ENCODE data around the gene GALT.
A peak's percentile ranks its signal among the peaks of the same experiment; 100 is the strongest.

Gene GALT

GRCh38 chr9:34629491-34629808, 17.0 kb upstream of the GALT start:
- no peak for TF ChIP-seq CTCF (IDR thresholded peaks at IDR 0.05; ENCODE audit: insufficient read depth, low read length, poor library complexity, severe bottlenecking)
- Histone ChIP-seq H3K27me3 (replicated peaks; ENCODE audit: control insufficient read depth, insufficient read depth, low read length) (peaks cover 6% of the 10 kb centered on the region; the same call in 1 of the 2 replicates), H3K4me3 (replicated peaks; ENCODE audit: low read depth, low read length) (no peak overlapping the region; the same call in 1 of the 2 replicates), H3K36me3 (ENCODE audit: control insufficient read depth, insufficient read depth, low read length) (no peaks in the 10 kb centered on the region)
- no peak for DNase-seq (ENCODE audit: extremely low read depth, insufficient read length)

- Histone ChIP-seq H3K4me3 (replicated peaks; ENCODE audit: low read depth, low read length) (no peak overlapping the region), H3K36me3 (ENCODE audit: control insufficient read depth, insufficient read depth, low read length) (no peaks in the 10 kb centered on the region; the same call in 1 of the 2 replicates), H3K27me3 (replicated peaks; ENCODE audit: control insufficient read depth, insufficient read depth, low read length) (peaks cover 6% of the 10 kb centered on the region; the same call in 1 of the 2 replicates)
- DNase-seq (ENCODE audit: extremely low read depth, insufficient read length), result no peak
- TF ChIP-seq CTCF (IDR thresholded peaks at IDR 0.05; ENCODE audit: insufficient read depth, low read length, poor library complexity, severe bottlenecking), result no peak
Measured at GRCh38 chr9:34630402-34631154, 15.9 kb upstream of the GALT start.

- no peak for DNase-seq (ENCODE audit: extremely low read depth, insufficient read length)
- no peaks in the 10 kb centered on the region; the same call in 1 of the 2 replicates for H3K36me3 ChIP-seq (ENCODE audit: control insufficient read depth, insufficient read depth, low read length)
- no peak overlapping the region for H3K4me3 ChIP-seq (replicated peaks; ENCODE audit: low read depth, low read length)
- H3K27me3 ChIP-seq (replicated peaks; ENCODE audit: control insufficient read depth, insufficient read depth, low read length), result peaks cover 2% of the 10 kb centered on the region; the same call in 1 of the 2 replicates
- no peak for TF ChIP-seq CTCF (IDR thresholded peaks at IDR 0.05; ENCODE audit: insufficient read depth, low read length, poor library complexity, severe bottlenecking)
Measured at GRCh38 chr9:34633166-34633565, 13.3 kb upstream of the GALT start.

- no peak overlapping the region for H3K4me3 ChIP-seq (replicated peaks; ENCODE audit: low read depth, low read length)
- peak; percentile 86 for TF ChIP-seq CTCF (IDR thresholded peaks at IDR 0.05; ENCODE audit: insufficient read depth, low read length, poor library complexity, severe bottlenecking)
- H3K36me3 ChIP-seq (ENCODE audit: control insufficient read depth, insufficient read depth, low read length), result no peaks in the 10 kb centered on the region; the same call in 1 of the 2 replicates
- no peak for DNase-seq (ENCODE audit: extremely low read depth, insufficient read length)
- peaks cover 2% of the 10 kb centered on the region; the same call in 1 of the 2 replicates for H3K27me3 ChIP-seq (replicated peaks; ENCODE audit: control insufficient read depth, insufficient read depth, low read length)
Measured at GRCh38 chr9:34633851-34634550, 12.5 kb upstream of the GALT start.

- no peaks in the 10 kb centered on the region for H3K27me3 ChIP-seq (replicated peaks; ENCODE audit: control insufficient read depth, insufficient read depth, low read length)
- no peak for TF ChIP-seq CTCF (IDR thresholded peaks at IDR 0.05; ENCODE audit: insufficient read depth, low read length, poor library complexity, severe bottlenecking)
- H3K36me3 ChIP-seq (ENCODE audit: control insufficient read depth, insufficient read depth, low read length), result no peaks in the 10 kb centered on the region; the same call in 1 of the 2 replicates
- no peak overlapping the region for H3K4me3 ChIP-seq (replicated peaks; ENCODE audit: low read depth, low read length)
- DNase-seq (ENCODE audit: extremely low read depth, insufficient read length), result no peak
Measured at GRCh38 chr9:34634551-34635248, 11.8 kb upstream of the GALT start.
